Spleen (tissue), 11 donors: ENCODE data around the gene SNX19. TPM values are rescaled to one million over a fixed set of nuclear protein-coding genes. Genes with fewer than 3 reads are reported as not detected.
A peak's percentile ranks its signal among the peaks of the same experiment; 100 is the strongest.

Experiments used
- DNase-seq: peaks from one replicate; pipeline ENCODE4 v3.0.0-alpha.2; 2020
- H3K27ac ChIP-seq, 8 donors: fragments of 200-600 bp; sonication (generic) in 7 of 8; 1 replicate in 4 of 8; 2 replicates in 4 of 8; pipeline versions ENCODE4 v1.5.0 to v1.8.0; 2016 to 2021; ENCODE audit warnings: inconsistent platforms in 4 of 8, mild to moderate bottlenecking in 4 of 8, moderate library complexity in 1 of 8
- H3K27me3 ChIP-seq, 7 donors: fragments of 200-600 bp; sonication (generic) in 6 of 7; replicated peaks in 1 of 7; 1 replicate in 4 of 7; 2 replicates in 3 of 7; pipeline versions ENCODE4 v1.5.0 to v1.8.0; 2016 to 2021; ENCODE audit warnings: inconsistent platforms in 3 of 7, mild to moderate bottlenecking in 1 of 7
- H3K36me3 ChIP-seq, 6 donors: fragments of 200-600 bp; sonication (generic) in 5 of 6; 1 replicate in 4 of 6; 2 replicates in 2 of 6; pipeline versions ENCODE4 v1.5.0 to v1.8.0; 2016 to 2021; ENCODE audit warnings: inconsistent platforms in 2 of 6
- H3K4me1 ChIP-seq, 6 donors: fragments of 200-600 bp; sonication (generic) in 5 of 6; 1 replicate in 3 of 6; 2 replicates in 3 of 6; pipeline versions ENCODE4 v1.5.0 to v1.8.0; 2016 to 2021; ENCODE audit warnings: inconsistent platforms in 3 of 6
- H3K4me3 ChIP-seq, 8 donors: fragments of 200-600 bp; sonication (generic) in 7 of 8; 1 replicate in 4 of 8; 2 replicates in 4 of 8; pipeline versions ENCODE4 v1.5.0 to v1.8.0; 2016 to 2021; ENCODE audit warnings: inconsistent platforms in 4 of 8, mild to moderate bottlenecking in 4 of 8, moderate library complexity in 2 of 8
- H3K9me3 ChIP-seq, 8 donors: fragments of 200-600 bp; sonication (generic) in 7 of 8; 1 replicate in 4 of 8; 2 replicates in 4 of 8; pipeline versions ENCODE4 v1.5.0 to v1.8.0; 2016 to 2021; ENCODE audit warnings: inconsistent platforms in 4 of 8
- POLR2A ChIP-seq, 3 donors: fragments of 450-650 bp; IDR thresholded peaks; one replicate each; pipeline ENCODE4 v1.5.1; 2017; ENCODE audit warnings: antibody characterized with exemption in 3 of 3, mild to moderate bottlenecking in 1 of 3
- POLR2AphosphoS5 ChIP-seq, 3 donors: sonication (generic); formaldehyde crosslinking; IDR thresholded peaks; one replicate each; pipeline ENCODE4 v1.5.1; 2017; ENCODE audit warnings: antibody characterized with exemption in 3 of 3
- WGBS, 5 donors: extraction: QIAGEN DNeasy Blood & Tissue Kit in 3 of 5; methylation state at CpG; one replicate each; pipeline versions ENCODE4 v1.1.5 to v1.1.7; 2013 to 2018; 5-methylcytosine and 5-hydroxymethylcytosine counted together
- intact Hi-C: fragments of 100-400 bp; cut with DNase I; formaldehyde crosslinking; loops from one replicate; pipeline ENCODE4 v1.15.0; 2023; ENCODE audit warnings: low total_unique reads
- polyA plus RNA-seq, 3 donors: library from polyadenylated mRNA; stranded (reverse); fragments of 200-250 nt; gene quantifications; one replicate each; pipeline ENCODE4 v1.2.1, GENCODE V29; 2013
- total RNA-seq, 7 donors: library from RNA; depleted of rRNA in 3 of 7; stranded (reverse); fragments of >200 nt in 3 of 7; fragmentation: NEBNext Ultra II Directional in 4 of 7; extraction: Animal tissue kit (Norgen Biotek cat#: 25700) in 4 of 7; gene quantifications; one replicate each; pipeline versions ENCODE4 v1.1.0 to v1.2.1, GENCODE V29; 2016 to 2021
- TF ChIP-seq, protein P1 (sequence below), 11 experiments: fragments of 200-600 bp in 7 of 11; fragments of 450-650 bp in 4 of 11; sonication (generic) in 4 of 11; IDR thresholded peaks in 8 of 11; conservative IDR thresholded peaks in 3 of 11; 1 replicate in 7 of 11; 2 replicates in 4 of 11; pipeline versions ENCODE4 v1.4.0 to v1.8.0; 2016 to 2021; ENCODE audit warnings: antibody characterized with exemption in 11 of 11, inconsistent platforms in 4 of 11, mild to moderate bottlenecking in 1 of 11
- donor health status: healthy with polysubstance abuse.
- donor health status: DM: no; HTN: no; CAD: no; lungs with moderate emphysema.
- donor health status: DM: no; HTN: no; CAD: no.
- donor health status: Bipolar disorder and iron deficiency.
- donor health status: healthy.
- donor health status: DM: no; HTN: no; CAD: no.
- donor health status: DM: yes; HTN: yes; CAD: no.

The SNX19 gene
- total and polyA plus RNA-seq, 10 donors: 6.0 to 121 (median 64.8) TPM

DNA sequence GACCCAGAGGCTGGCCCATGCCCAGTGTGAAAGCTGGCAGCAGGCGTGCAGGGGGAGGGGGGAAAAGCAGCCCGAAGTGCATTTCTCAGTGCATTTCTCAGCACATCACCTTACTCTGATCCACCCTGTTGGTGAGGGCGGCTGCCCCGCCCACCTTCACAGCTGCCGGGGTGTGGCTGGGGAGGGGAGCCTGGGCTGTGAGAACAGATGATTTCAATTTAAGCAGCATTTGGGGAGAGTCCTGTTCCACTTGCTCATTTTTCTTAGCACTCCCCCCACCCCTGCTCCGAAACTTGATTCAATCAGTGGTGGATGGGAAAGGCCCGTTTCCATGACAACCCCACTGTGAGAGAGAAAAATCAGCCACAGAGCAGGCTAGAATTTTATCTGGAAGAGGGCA lies 84.8 kb downstream of the SNX19 start:
- H3K9me3 ChIP-seq: peaks cover 0 to 10% (median under 1%) of the 10 kb centered on the region in 8 donors
- H3K4me3 ChIP-seq: no peak overlapping the region
- no peak for TF ChIP-seq POLR2A (IDR thresholded peaks at IDR 0.05)
- TF ChIP-seq POLR2AphosphoS5 (IDR thresholded peaks at IDR 0.05): no peak
- TF ChIP-seq, protein P1, sequence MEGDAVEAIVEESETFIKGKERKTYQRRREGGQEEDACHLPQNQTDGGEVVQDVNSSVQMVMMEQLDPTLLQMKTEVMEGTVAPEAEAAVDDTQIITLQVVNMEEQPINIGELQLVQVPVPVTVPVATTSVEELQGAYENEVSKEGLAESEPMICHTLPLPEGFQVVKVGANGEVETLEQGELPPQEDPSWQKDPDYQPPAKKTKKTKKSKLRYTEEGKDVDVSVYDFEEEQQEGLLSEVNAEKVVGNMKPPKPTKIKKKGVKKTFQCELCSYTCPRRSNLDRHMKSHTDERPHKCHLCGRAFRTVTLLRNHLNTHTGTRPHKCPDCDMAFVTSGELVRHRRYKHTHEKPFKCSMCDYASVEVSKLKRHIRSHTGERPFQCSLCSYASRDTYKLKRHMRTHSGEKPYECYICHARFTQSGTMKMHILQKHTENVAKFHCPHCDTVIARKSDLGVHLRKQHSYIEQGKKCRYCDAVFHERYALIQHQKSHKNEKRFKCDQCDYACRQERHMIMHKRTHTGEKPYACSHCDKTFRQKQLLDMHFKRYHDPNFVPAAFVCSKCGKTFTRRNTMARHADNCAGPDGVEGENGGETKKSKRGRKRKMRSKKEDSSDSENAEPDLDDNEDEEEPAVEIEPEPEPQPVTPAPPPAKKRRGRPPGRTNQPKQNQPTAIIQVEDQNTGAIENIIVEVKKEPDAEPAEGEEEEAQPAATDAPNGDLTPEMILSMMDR (IDR thresholded peaks at IDR 0.05 in 8 of 11, conservative IDR thresholded peaks at IDR 0.05 in 3 of 11): no peak
- 60 to 85% (median 77%) methylated on average over 7 of the region's 7 CpGs for WGBS, 5 donors
- peaks cover 0 to 10% (median 0%) of the 10 kb centered on the region in 7 donors for H3K27me3 ChIP-seq
- intact Hi-C loops: no loop called here
- H3K27ac ChIP-seq: no peak overlapping the region
- H3K36me3 ChIP-seq: no peaks in the 10 kb centered on the region
- no peak for DNase-seq
- peaks cover 0 to 37% (median 0%) of the 10 kb centered on the region in 6 donors for H3K4me1 ChIP-seq

DNA sequence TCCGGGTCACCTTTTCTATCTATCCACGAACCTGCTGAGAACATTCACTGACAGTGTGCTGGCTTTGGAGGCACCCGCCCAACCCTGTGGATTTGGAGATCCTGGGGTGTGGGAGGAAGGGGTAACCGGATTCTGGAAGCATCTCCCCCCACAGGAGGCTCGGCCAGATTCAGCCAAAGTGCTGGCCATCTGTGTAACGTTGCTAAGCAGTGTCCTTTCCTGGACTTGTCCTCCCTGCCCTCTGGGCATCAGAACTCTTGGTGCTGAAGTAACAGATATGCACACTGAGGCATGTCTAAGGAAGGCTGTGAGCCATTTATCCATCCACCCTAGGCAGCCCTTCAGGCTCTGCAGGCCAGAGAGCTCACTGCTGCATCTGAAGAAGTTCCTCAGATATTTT lies 85.7 kb downstream of the SNX19 start:
- Histone ChIP-seq H3K27me3 (peaks cover 0 to 10% (median 0%) of the 10 kb centered on the region in 7 donors), H3K4me3 (no peak overlapping the region), H3K4me1 (peaks cover 0 to 37% (median 0%) of the 10 kb centered on the region in 6 donors), H3K27ac (no peak overlapping the region), H3K9me3 (peaks cover 0 to under 1% (median 0%) of the 10 kb centered on the region in 8 donors), H3K36me3 (no peaks in the 10 kb centered on the region)
- TF ChIP-seq POLR2A (IDR thresholded peaks at IDR 0.05): no peak
- no peak for TF ChIP-seq POLR2AphosphoS5 (IDR thresholded peaks at IDR 0.05)
- TF ChIP-seq, protein P1 (IDR thresholded peaks at IDR 0.05 in 8 of 11, conservative IDR thresholded peaks at IDR 0.05 in 3 of 11): no peak
- intact Hi-C loops: no loop called here
- no peak for DNase-seq
- WGBS, 5 donors: 58 to 77% (median 73%) methylated on average over 6 of the region's 6 CpGs

DNA sequence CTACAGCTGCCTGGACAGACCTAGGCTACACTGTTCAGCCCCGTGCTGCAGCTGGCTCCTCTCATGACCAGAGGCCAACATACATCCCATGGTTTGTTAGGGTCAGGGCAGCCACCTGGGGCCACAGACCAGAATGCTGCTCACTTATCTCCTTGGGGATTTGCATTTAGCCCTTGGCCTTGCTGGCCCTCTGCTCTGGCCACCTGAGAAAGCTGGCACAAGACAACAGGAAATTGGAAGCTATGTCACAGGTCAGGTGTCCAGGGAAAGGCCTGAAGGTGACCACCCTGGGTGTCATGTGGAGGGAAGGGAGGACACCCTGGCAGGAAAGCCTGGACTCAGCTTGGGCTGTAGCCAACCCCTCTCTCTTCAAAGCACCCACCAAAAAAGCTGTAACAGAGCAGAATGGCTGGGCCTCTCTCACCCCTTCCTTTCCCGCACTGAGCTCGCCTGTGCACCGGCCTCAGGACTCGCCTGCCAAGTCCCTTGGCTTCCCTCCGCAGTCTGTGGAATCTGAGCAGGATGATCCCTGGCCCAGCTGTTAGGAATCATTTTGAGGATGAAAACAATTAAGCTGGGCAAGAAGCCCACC lies 86.3 kb downstream of the SNX19 start:
- WGBS, 5 donors: 66 to 91% (median 89%) methylated on average over 6 of the region's 6 CpGs
- H3K4me1 ChIP-seq: peaks cover 0 to 37% (median 0%) of the 10 kb centered on the region in 6 donors
- H3K36me3 ChIP-seq: no peaks in the 10 kb centered on the region
- no peaks in the 10 kb centered on the region for H3K9me3 ChIP-seq
- intact Hi-C loops: no loop called here
- H3K4me3 ChIP-seq: no peak overlapping the region
- peaks cover 0 to 10% (median 0%) of the 10 kb centered on the region in 7 donors for H3K27me3 ChIP-seq
- H3K27ac ChIP-seq: no peak overlapping the region
- no peak for DNase-seq
- peak in 1 of 3 donors; percentile 5 for TF ChIP-seq POLR2AphosphoS5 (IDR thresholded peaks at IDR 0.05)
- TF ChIP-seq, protein P1 (IDR thresholded peaks at IDR 0.05 in 8 of 11, conservative IDR thresholded peaks at IDR 0.05 in 3 of 11): no peak
- TF ChIP-seq POLR2A (IDR thresholded peaks at IDR 0.05): no peak

DNA sequence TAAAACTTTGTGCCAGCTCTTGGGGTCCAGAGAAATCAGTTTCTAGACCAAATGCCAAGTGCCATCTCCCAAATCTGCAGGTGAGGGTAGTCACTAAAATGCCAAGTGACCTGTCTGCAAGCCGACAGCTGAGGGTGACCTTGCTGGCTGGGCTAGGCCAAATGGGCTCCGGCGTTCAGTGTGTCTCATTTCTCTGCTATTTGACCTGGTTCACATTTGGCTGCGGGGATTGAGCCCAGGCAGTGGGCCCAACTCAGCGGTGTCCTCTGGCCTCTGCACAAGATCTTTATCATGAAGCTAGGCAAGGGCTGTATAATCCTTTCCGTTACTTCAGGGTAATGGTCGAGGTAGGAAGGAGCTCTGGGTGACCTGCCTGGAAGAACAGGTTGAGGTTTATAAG lies 87.5 kb downstream of the SNX19 start:
- Histone ChIP-seq H3K4me1 (peaks cover 0 to 37% (median 0%) of the 10 kb centered on the region in 6 donors), H3K27ac (no peak overlapping the region), H3K36me3 (no peaks in the 10 kb centered on the region), H3K9me3 (no peaks in the 10 kb centered on the region), H3K4me3 (no peak overlapping the region), H3K27me3 (peaks cover 0 to 10% (median 0%) of the 10 kb centered on the region in 7 donors)
- TF ChIP-seq, protein P1 (IDR thresholded peaks at IDR 0.05 in 8 of 11, conservative IDR thresholded peaks at IDR 0.05 in 3 of 11): no peak
- TF ChIP-seq POLR2AphosphoS5 (IDR thresholded peaks at IDR 0.05): no peak
- TF ChIP-seq POLR2A (IDR thresholded peaks at IDR 0.05): no peak
- 84 to 92% (median 91%) methylated on average over 7 of the region's 7 CpGs for WGBS, 5 donors
- DNase-seq: no peak
- intact Hi-C loops: no loop called here
